Endothelial cell of umbilical vein (primary cell): Measurements from ENCODE around the gene PPIA.

Experiments
- CTCF ChIP-seq, 2 donors: IDR thresholded peaks; 1 replicate in 1 of 2; 2 replicates in 1 of 2; pipeline ENCODE4 v1.5.1; 2011; ENCODE audit warnings: low read length in 2 of 2, mild to moderate bottlenecking in 2 of 2, moderate library complexity in 2 of 2, control low read depth in 1 of 2, inconsistent platforms in 1 of 2, low read depth in 1 of 2; ENCODE audit not compliant: insufficient read depth in 1 of 2; ENCODE audit errors: extremely low read depth in 1 of 2
- EZH2 ChIP-seq: IDR thresholded peaks from 2 replicates; pipeline ENCODE4 v1.6.1; 2012; ENCODE audit warnings: borderline replicate concordance, low read depth, mild to moderate bottlenecking, moderate library complexity, low read length, inconsistent platforms; ENCODE audit not compliant: severe bottlenecking
- JUN ChIP-seq: IDR thresholded peaks from 2 replicates; pipeline ENCODE4 v1.6.1; 2011; ENCODE audit warnings: borderline replicate concordance, low read depth; ENCODE audit not compliant: insufficient read length, insufficient read depth

DNA sequence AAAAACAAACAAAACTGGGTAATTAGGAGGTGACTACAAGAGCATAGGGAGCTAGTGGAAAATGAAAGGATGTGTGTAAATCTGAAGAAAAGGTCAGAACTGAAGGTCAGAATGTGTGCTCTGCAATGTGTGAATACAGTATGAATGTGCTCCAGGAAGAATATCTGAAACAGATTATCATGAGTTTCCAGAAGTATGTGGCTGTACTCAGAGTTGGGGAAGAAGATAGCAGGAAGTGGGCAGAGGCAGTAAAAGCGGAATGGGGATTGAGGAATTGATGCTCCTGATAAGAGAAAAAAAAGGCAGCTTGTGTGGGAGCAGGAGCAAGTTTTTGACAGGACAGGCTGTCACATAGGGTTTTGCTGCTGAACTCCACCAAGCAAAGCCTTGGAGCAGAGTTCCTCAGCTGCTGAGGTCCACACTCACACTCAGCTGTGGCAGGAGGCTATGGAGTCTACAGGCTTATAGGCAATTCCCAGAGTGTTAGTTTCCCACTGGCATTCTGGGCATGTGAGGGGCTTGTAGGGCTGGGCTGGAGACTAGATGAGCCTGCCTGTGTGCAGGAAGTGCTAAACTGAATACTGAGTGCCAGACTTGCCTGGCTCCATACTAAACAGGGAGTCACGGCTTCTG lies 28.5 kb downstream of the PPIA start:
- no peak for TF ChIP-seq CTCF (IDR thresholded peaks at IDR 0.05; ENCODE audit: extremely low read depth in 1 of 2, insufficient read depth in 1 of 2, low read depth in 1 of 2, low read length in 2 of 2)
- TF ChIP-seq EZH2, result no peak
- no peak for TF ChIP-seq JUN
